ENCODE measurements around the gene OR52H1.

OR52H1 gene

DNA sequence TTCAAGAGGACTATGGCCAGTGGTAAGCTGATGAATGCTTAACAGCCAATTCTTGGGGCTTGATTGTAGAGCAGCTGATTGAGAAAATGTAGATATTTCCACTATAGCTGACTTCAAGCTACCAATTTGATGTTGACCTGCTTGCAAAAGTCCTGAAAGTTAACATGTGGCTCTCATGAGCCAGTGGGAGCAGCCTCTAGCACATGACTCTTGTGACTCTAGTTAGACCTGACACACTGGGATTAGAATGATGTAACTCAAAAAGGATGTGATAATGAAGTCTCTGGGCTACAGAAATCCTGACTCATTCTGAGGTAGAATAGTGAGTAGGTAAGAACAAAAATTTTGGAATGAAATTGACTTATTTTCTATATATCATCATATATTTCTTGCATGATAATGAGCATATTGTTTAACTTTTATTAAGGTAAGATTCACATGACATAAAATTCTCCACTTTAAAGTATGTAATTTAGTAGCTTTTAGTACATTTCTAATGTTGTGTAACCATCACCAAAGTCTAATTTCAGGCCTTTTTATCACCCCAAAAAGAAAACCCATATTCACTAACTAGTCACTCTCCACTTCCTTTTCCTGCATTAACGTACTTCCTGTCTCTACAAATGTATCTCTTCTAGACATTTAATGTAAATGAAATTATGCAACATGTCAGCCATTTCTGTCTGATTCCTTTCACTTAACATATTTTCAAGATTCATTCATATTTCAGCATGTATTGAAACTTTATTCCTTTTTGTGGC, 16.1 kb upstream of the OR52H1 start:
- Mint-ChIP-seq H3K4me3 (no peak overlapping the region), H3K27ac (ENCODE audit: low read depth) (no peak overlapping the region), H3K4me1 (peaks cover 5% of the 10 kb centered on the region), H3K27me3 (peaks cover 9% of the 10 kb centered on the region), H3K36me3 (ENCODE audit: insufficient read depth) (no peaks in the 10 kb centered on the region), H3K9me3 (no peaks in the 10 kb centered on the region)
- no peak for DNase-seq (ENCODE audit: low spot score in 2 of 2)
- no peak for ATAC-seq (replicated peaks; ENCODE audit: extremely low read depth, poor library complexity, severe bottlenecking)

- Mint-ChIP-seq H3K9me3 (no peaks in the 10 kb centered on the region), H3K27ac (ENCODE audit: low read depth) (no peak overlapping the region), H3K36me3 (ENCODE audit: insufficient read depth) (no peaks in the 10 kb centered on the region), H3K27me3 (peaks cover 28% of the 10 kb centered on the region), H3K4me1 (no peaks in the 10 kb centered on the region), H3K4me3 (no peak overlapping the region)
- ATAC-seq (replicated peaks; ENCODE audit: extremely low read depth, poor library complexity, severe bottlenecking) (no peak), DNase-seq (ENCODE audit: low spot score in 2 of 2) (no peak)
Observed at GRCh38 chr11:5557751-5558150, 9.4 kb upstream of the OR52H1 start.

GRCh38 chr11:5556596-5557188, 8.4 kb upstream of the OR52H1 start:
- Mint-ChIP-seq H3K27me3 (peaks cover 32% of the 10 kb centered on the region), H3K36me3 (ENCODE audit: insufficient read depth) (no peaks in the 10 kb centered on the region), H3K4me1 (no peaks in the 10 kb centered on the region), H3K27ac (ENCODE audit: low read depth) (no peak overlapping the region), H3K9me3 (no peaks in the 10 kb centered on the region), H3K4me3 (no peak overlapping the region)
- no peak for DNase-seq (ENCODE audit: low spot score in 2 of 2)
- no peak for ATAC-seq (replicated peaks; ENCODE audit: extremely low read depth, poor library complexity, severe bottlenecking)

DNA sequence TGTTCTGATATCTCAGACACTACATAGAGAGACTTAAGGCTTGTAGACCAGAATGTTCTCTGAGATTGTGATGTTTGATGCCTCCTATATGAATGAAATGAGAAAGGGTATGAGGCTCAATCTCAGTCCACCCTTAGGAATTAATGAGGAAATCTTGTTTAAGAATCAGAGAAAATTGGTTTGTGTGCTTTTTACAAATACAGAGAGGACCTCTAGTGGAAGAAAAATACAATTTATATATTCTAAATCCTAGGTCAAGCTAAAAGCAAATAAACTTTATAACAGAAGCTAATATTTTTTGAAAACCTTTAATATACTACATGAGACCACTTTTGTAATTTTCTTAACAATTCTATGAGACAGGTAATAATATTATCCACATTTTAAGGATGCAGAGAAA, 5.0 kb upstream of the OR52H1 start:
- Mint-ChIP-seq H3K4me1 (no peaks in the 10 kb centered on the region), H3K27ac (ENCODE audit: low read depth) (no peak overlapping the region), H3K36me3 (ENCODE audit: insufficient read depth) (no peaks in the 10 kb centered on the region), H3K4me3 (no peak overlapping the region), H3K9me3 (no peaks in the 10 kb centered on the region), H3K27me3 (peaks cover 43% of the 10 kb centered on the region)
- no peak for ATAC-seq (replicated peaks; ENCODE audit: extremely low read depth, poor library complexity, severe bottlenecking)
- no peak for DNase-seq (ENCODE audit: low spot score in 2 of 2)

DNA sequence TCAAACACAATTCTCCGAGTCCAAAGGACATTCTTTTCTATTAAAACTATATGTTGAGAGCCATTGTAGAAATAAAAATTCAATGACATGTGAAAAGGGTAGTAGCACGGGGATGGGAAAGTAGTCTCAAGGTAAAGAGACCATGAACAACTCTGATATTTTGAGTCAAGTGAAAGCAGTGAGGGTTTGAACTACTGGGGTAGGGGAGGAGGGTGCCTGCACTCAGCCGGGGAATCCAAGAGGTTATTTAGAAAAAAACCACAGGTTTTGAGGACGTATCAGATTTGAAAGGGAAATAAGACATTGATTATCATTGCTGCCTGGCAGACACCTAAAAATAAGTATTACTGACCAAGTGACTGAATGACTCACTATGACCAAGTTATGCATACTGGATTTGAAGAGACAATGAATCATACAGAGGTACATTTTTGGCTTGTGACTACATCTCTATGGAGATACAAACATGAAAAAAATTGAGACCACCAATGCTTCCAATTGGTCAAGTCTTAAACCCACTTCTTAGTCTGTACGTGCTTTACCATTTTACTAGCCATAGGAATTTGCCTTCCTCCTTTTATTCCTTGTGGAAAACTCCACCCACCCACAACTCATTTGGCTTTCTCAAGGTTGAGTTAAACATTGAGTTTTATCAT, 2.2 kb upstream of the OR52H1 start:
- H3K4me3 Mint-ChIP-seq: no peak overlapping the region
- ATAC-seq (replicated peaks; ENCODE audit: extremely low read depth, poor library complexity, severe bottlenecking): no peak
- no peak overlapping the region for H3K27ac Mint-ChIP-seq (ENCODE audit: low read depth)
- H3K4me1 Mint-ChIP-seq: no peaks in the 10 kb centered on the region
- H3K9me3 Mint-ChIP-seq: no peaks in the 10 kb centered on the region
- peaks cover 42% of the 10 kb centered on the region for H3K27me3 Mint-ChIP-seq
- no peaks in the 10 kb centered on the region for H3K36me3 Mint-ChIP-seq (ENCODE audit: insufficient read depth)
- no peak for DNase-seq (ENCODE audit: low spot score in 2 of 2)

- no peaks in the 10 kb centered on the region for H3K4me1 Mint-ChIP-seq
- no peaks in the 10 kb centered on the region for H3K9me3 Mint-ChIP-seq
- no peak for DNase-seq (ENCODE audit: low spot score in 2 of 2)
- H3K27me3 Mint-ChIP-seq: peaks cover 25% of the 10 kb centered on the region
- H3K27ac Mint-ChIP-seq (ENCODE audit: low read depth): no peak overlapping the region
- no peak overlapping the region for H3K4me3 Mint-ChIP-seq
- no peak for ATAC-seq (replicated peaks; ENCODE audit: extremely low read depth, poor library complexity, severe bottlenecking)
- H3K36me3 Mint-ChIP-seq (ENCODE audit: insufficient read depth): no peaks in the 10 kb centered on the region
Observed at GRCh38 chr11:5547982-5548381, 358 bp downstream of the OR52H1 start.

- H3K4me3 Mint-ChIP-seq: no peak overlapping the region
- H3K27me3 Mint-ChIP-seq: peaks cover 17% of the 10 kb centered on the region
- ATAC-seq (replicated peaks; ENCODE audit: extremely low read depth, poor library complexity, severe bottlenecking) (no peak), DNase-seq (ENCODE audit: low spot score in 2 of 2) (no peak)
- H3K4me1 Mint-ChIP-seq: no peaks in the 10 kb centered on the region
- no peak overlapping the region for H3K27ac Mint-ChIP-seq (ENCODE audit: low read depth)
- no peaks in the 10 kb centered on the region for H3K36me3 Mint-ChIP-seq (ENCODE audit: insufficient read depth)
- H3K9me3 Mint-ChIP-seq: no peaks in the 10 kb centered on the region
Observed at GRCh38 chr11:5546457-5546856, 1.9 kb downstream of the OR52H1 start.

- Mint-ChIP-seq H3K27ac (ENCODE audit: low read depth) (no peak overlapping the region), H3K27me3 (peaks cover 31% of the 10 kb centered on the region), H3K4me3 (no peak overlapping the region), H3K4me1 (no peaks in the 10 kb centered on the region), H3K36me3 (ENCODE audit: insufficient read depth) (no peaks in the 10 kb centered on the region), H3K9me3 (no peaks in the 10 kb centered on the region)
- no peak for DNase-seq (ENCODE audit: low spot score in 2 of 2)
- no peak for ATAC-seq (replicated peaks; ENCODE audit: extremely low read depth, poor library complexity, severe bottlenecking)
Observed at GRCh38 chr11:5541427-5541826, 6.9 kb downstream of the OR52H1 start.

DNA sequence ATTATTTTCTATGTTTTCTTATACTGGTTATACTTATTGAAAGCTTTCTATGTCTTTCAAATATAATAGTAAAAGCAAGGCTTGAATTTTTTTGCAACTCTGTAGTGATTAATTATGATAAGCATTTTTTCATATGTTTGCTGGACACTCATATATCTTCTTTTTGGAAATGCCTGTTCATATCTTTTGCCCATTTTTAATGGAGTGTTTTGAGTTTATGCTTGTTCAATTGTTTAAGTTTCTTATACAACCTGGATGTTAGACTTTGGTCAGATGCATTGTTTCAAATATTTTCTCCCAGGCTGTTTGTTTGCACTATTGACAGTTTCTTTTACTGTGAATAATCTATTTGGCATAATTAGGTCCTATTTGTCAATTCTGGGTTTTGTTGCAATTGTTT, 11.9 kb downstream of the OR52H1 start:
- ATAC-seq (replicated peaks; ENCODE audit: extremely low read depth, poor library complexity, severe bottlenecking) (no peak), DNase-seq (ENCODE audit: low spot score in 2 of 2) (no peak)
- no peaks in the 10 kb centered on the region for H3K36me3 Mint-ChIP-seq (ENCODE audit: insufficient read depth)
- no peaks in the 10 kb centered on the region for H3K4me1 Mint-ChIP-seq
- H3K4me3 Mint-ChIP-seq: no peak overlapping the region
- no peaks in the 10 kb centered on the region for H3K9me3 Mint-ChIP-seq
- peaks cover 37% of the 10 kb centered on the region for H3K27me3 Mint-ChIP-seq
- H3K27ac Mint-ChIP-seq (ENCODE audit: low read depth): no peak overlapping the region

DNA sequence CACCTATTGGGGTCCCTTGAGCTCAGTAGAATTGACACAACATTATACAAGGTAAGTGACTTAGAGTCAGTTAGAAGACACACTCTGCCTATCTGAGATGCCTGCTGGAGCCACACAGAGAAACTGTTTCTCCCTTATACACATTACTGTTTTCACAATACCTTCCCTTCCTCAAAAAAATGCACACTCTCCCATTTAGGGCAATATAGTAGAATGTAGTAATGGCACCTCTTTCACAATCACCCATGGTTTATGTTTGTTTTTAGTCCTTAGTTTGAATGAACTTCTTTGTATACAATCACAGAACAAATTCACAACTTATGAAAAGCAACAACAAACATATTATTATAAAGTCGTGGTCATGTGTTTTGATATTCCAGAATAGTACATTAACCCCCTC, 14.3 kb downstream of the OR52H1 start:
- H3K4me3 Mint-ChIP-seq: no peak overlapping the region
- H3K36me3 Mint-ChIP-seq (ENCODE audit: insufficient read depth): no peaks in the 10 kb centered on the region
- H3K4me1 Mint-ChIP-seq: no peaks in the 10 kb centered on the region
- ATAC-seq (replicated peaks; ENCODE audit: extremely low read depth, poor library complexity, severe bottlenecking): no peak
- no peaks in the 10 kb centered on the region for H3K9me3 Mint-ChIP-seq
- H3K27me3 Mint-ChIP-seq: peaks cover 33% of the 10 kb centered on the region
- no peak for DNase-seq (ENCODE audit: low spot score in 2 of 2)
- no peak overlapping the region for H3K27ac Mint-ChIP-seq (ENCODE audit: low read depth)

DNA sequence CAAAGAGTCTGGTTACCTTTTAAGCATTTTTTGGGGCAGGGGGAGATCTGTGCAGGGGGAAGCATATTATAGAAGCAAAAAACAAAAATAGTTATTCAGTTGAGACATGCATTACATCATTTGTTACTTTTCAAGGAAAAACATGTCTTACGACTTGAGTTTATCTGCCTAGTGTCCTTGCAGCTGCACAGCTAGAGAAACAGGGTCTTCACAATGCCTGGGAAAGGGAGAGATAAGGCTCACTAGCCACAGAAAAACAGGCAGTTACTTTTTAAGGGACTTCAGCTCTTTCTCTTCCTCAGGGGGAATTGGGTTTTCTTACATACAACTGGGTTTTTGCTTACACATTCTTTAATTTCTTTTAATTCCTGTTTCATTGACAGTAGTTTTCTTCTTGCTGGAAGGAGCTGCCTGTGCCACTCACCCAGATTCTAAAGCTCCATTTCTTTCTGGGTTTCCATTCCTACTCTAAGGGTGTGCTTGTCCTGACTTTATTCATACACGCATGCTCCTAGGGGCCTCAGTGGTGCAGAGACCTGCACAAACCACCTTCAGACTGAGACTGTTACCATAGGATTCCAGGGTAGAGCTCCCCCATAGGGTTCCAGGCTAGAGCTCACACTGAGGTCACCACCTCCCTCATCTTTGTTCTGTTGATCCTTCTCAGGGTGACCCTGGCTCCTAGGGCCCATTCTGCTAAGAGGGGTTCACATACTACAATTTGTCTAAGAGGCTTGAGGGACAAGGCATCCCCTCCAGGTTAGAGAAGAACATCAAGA, 17.1 kb downstream of the OR52H1 start:
- no peak overlapping the region for H3K27ac Mint-ChIP-seq (ENCODE audit: low read depth)
- no peak overlapping the region for H3K4me3 Mint-ChIP-seq
- no peaks in the 10 kb centered on the region for H3K4me1 Mint-ChIP-seq
- no peaks in the 10 kb centered on the region for H3K36me3 Mint-ChIP-seq (ENCODE audit: insufficient read depth)
- no peak for DNase-seq (ENCODE audit: low spot score in 2 of 2)
- H3K9me3 Mint-ChIP-seq: no peaks in the 10 kb centered on the region
- H3K27me3 Mint-ChIP-seq: peaks cover 37% of the 10 kb centered on the region
- ATAC-seq (replicated peaks; ENCODE audit: extremely low read depth, poor library complexity, severe bottlenecking): no peak

DNA sequence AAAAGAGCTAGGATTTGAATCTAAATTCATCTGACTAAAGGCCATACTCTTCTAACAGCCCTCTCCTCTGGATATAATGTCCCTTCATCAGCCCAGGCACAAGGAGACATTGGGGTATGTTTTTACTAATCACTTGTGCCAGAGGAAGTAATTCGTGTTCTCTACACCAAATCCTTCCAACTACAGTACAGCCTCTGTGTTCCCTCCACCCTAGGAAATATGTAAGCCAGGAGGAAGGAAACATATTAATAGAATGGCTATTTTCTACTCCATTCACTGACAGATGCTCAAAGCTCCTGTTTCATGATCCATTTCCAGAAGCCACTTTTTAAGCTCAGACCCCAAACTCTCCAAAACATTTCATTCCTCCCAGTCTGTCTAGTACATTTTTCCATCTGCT, 19.8 kb downstream of the OR52H1 start:
- Mint-ChIP-seq H3K36me3 (ENCODE audit: insufficient read depth) (no peaks in the 10 kb centered on the region), H3K4me3 (no peak overlapping the region), H3K9me3 (no peaks in the 10 kb centered on the region), H3K27ac (ENCODE audit: low read depth) (no peak overlapping the region), H3K4me1 (no peaks in the 10 kb centered on the region), H3K27me3 (peaks cover 57% of the 10 kb centered on the region)
- DNase-seq (ENCODE audit: low spot score in 2 of 2) (no peak), ATAC-seq (replicated peaks; ENCODE audit: extremely low read depth, poor library complexity, severe bottlenecking) (no peak)
